ENCODE results near the gene FBXO9.

FBXO9 gene

GRCh38 chr6:53143710-53144109 is 78.5 kb downstream of the FBXO9 start:
- no peak overlapping the region for H3K27ac ChIP-seq
- no peak for DNase-seq (ENCODE audit: low spot score)
- TF ChIP-seq CTCF (IDR thresholded peaks at IDR 0.05), result no peak
- no peak overlapping the region for H3K4me3 ChIP-seq

- no peak for DNase-seq (ENCODE audit: low spot score)
- Histone ChIP-seq H3K27ac (no peak overlapping the region), H3K4me3 (no peak overlapping the region)
- no peak for TF ChIP-seq CTCF (IDR thresholded peaks at IDR 0.05)
Observed at GRCh38 chr6:53144802-53145201, 79.6 kb downstream of the FBXO9 start.

GRCh38 chr6:53148684-53149083 is 83.5 kb downstream of the FBXO9 start, which contains the start of gene GCM1:
Gene GCM1 (minus strand): TSS chr6:53148841. CDS start chr6:53145632, 3,209 bp downstream.
- Histone ChIP-seq H3K27ac (no peak within 1 kb of the TSS), H3K4me3 (no peak within 1 kb of the TSS)
- no peak for DNase-seq (ENCODE audit: low spot score)
- no peak for TF ChIP-seq CTCF (IDR thresholded peaks at IDR 0.05)
